SK-N-SH (cell line): ENCODE measurements around the gene PFDN1. TPM values are rescaled to one million over a fixed set of nuclear protein-coding genes. Genes with fewer than 3 reads are reported as not detected.

Source experiments
- CTCF ChIA-PET: fragments of 300-600, 350-600 bp; formaldehyde crosslinking; extraction: SDS; loops from one replicate; lab custom pipeline; 2021; lab: Yijun Ruan, JAX
- POLR2A ChIA-PET: fragments of 350-600 bp; sonication (Branson Sonifier 250); formaldehyde crosslinking; extraction: SDS; loops from one replicate; lab custom pipeline; 2020; ENCODE audit warnings: antibody characterized with exemption, inconsistent platforms; lab: Yijun Ruan, JAX
- DNase-seq: peaks from one replicate; pipeline ENCODE4 v3.0.0; 2012
- H2AFZ ChIP-seq: fragments of 200-600 bp; sonication (generic); 2 replicates; pipeline ENCODE4 v1.8.1; 2016; ENCODE audit warnings: antibody characterized with exemption, mild to moderate bottlenecking, low read depth
- H3F3A ChIP-seq: fragments of 200-600 bp; sonication (generic); replicated peaks from 2 replicates; pipeline ENCODE3; 2016; ENCODE audit warnings: antibody characterized with exemption, mild to moderate bottlenecking; ENCODE audit not compliant: insufficient read depth
- H3K27ac ChIP-seq, 2 experiments: fragments of 200-500 bp in 1 of 2; fragments of 200-600 bp in 1 of 2; sonication (Bioruptor generic) in 1 of 2; sonication (generic), shearing (Covaris generic) in 1 of 2; 2 replicates each; pipeline versions ENCODE4 v1.5.1 to v1.6.1; 2014 to 2016; ENCODE audit warnings: low read depth in 2 of 2, inconsistent platforms in 1 of 2, low read length in 1 of 2, mild to moderate bottlenecking in 1 of 2, mixed read lengths in 1 of 2
- H3K27me3 ChIP-seq: fragments of 200-600 bp; sonication (generic), shearing (Covaris generic); 2 replicates; pipeline ENCODE4 v1.6.1; 2016; ENCODE audit warnings: mixed run types; ENCODE audit not compliant: insufficient read depth
- H3K36me3 ChIP-seq, 2 experiments: fragments of 200-500 bp in 1 of 2; fragments of 200-600 bp in 1 of 2; sonication (Bioruptor generic) in 1 of 2; sonication (generic) in 1 of 2; replicated peaks in 1 of 2; 2 replicates each; pipeline versions ENCODE3 to v1.5.1; 2014 to 2016; ENCODE audit warnings: low read length in 1 of 2, mild to moderate bottlenecking in 1 of 2; ENCODE audit not compliant: insufficient read depth in 2 of 2, control insufficient read depth in 1 of 2
- H3K4me1 ChIP-seq, 2 experiments: fragments of 200-500 bp in 1 of 2; fragments of 200-600 bp in 1 of 2; sonication (Bioruptor generic) in 1 of 2; sonication (generic), shearing (Covaris generic) in 1 of 2; 2 replicates each; pipeline versions ENCODE4 v1.5.1 to v1.6.1; 2014 to 2016; ENCODE audit warnings: low read depth in 1 of 2, low read length in 1 of 2, mixed run types in 1 of 2; ENCODE audit not compliant: insufficient read depth in 2 of 2, control insufficient read depth in 1 of 2
- H3K4me2 ChIP-seq: fragments of 200-600 bp; sonication (generic), shearing (Covaris generic); 2 replicates; pipeline ENCODE4 v1.6.1; 2017; ENCODE audit warnings: mixed run types
- H3K4me3 ChIP-seq, 2 experiments: fragments of 200-500 bp in 1 of 2; fragments of 200-600 bp in 1 of 2; sonication (Bioruptor generic) in 1 of 2; sonication (generic), shearing (Covaris generic) in 1 of 2; 2 replicates each; pipeline versions ENCODE4 v1.5.1 to v1.8.1; 2014 to 2016; ENCODE audit warnings: low read depth in 2 of 2, inconsistent platforms in 1 of 2, low read length in 1 of 2, mild to moderate bottlenecking in 1 of 2, mixed read lengths in 1 of 2, moderate library complexity in 1 of 2
- H3K79me2 ChIP-seq: fragments of 200-600 bp; sonication (generic); 2 replicates; pipeline ENCODE4 v1.8.1; 2017; ENCODE audit warnings: mild to moderate bottlenecking; ENCODE audit not compliant: insufficient read depth
- H3K9ac ChIP-seq: fragments of 200-600 bp; sonication (generic); 2 replicates; pipeline ENCODE4 v1.6.1; 2017; ENCODE audit warnings: mixed run types
- H3K9me2 ChIP-seq: fragments of 200-600 bp; sonication (generic); 2 replicates; pipeline ENCODE4 v1.6.1; 2017; ENCODE audit warnings: mixed run types
- H3K9me3 ChIP-seq: fragments of 200-600 bp; sonication (generic); 2 replicates; pipeline ENCODE4 v1.6.1; 2017; ENCODE audit warnings: mixed run types, mild to moderate bottlenecking, moderate library complexity
- H4K20me1 ChIP-seq: fragments of 200-600 bp; sonication (generic); 2 replicates; pipeline ENCODE4 v1.6.1; 2017; ENCODE audit warnings: mild to moderate bottlenecking, mixed run types; ENCODE audit not compliant: insufficient read depth
- CHD2 ChIP-seq: fragments of 150-350 bp; IDR thresholded peaks from 2 replicates; pipeline ENCODE4 v1.6.1; 2018; ENCODE audit warnings: low read length; ENCODE audit not compliant: partially characterized antibody
- CTCF ChIP-seq: fragments of 200-600 bp; sonication (generic); IDR thresholded peaks from 2 replicates; pipeline ENCODE4 v1.6.1; 2017; ENCODE audit warnings: antibody characterized with exemption, mild to moderate bottlenecking, moderate library complexity
- EP300 ChIP-seq, 2 experiments: IDR thresholded peaks; 2 replicates each; pipeline versions ENCODE4 v1.4.0 to v1.6.1; 2012; ENCODE audit warnings: borderline replicate concordance in 1 of 2, low read depth in 1 of 2, low read length in 1 of 2
- GATA2 ChIP-seq: sonication (generic); formaldehyde crosslinking; IDR thresholded peaks from 2 replicates; pipeline ENCODE4 v1.5.0; 2020; ENCODE audit warnings: mild to moderate bottlenecking, missing genetic modification reagents
- IRF3 ChIP-seq: fragments of 150-350 bp; IDR thresholded peaks from 2 replicates; pipeline ENCODE4 v1.6.1; 2016; ENCODE audit warnings: mild to moderate bottlenecking, low read depth, low read length
- MXI1 ChIP-seq: IDR thresholded peaks from 2 replicates; pipeline ENCODE4 v1.6.1; 2012; ENCODE audit warnings: mild to moderate bottlenecking, low read depth, low read length, improper control_type of control experiment
- NFIC ChIP-seq: IDR thresholded peaks from 2 replicates; pipeline ENCODE4 v1.4.0; 2012; ENCODE audit warnings: borderline replicate concordance
- NRF1 ChIP-seq: IDR thresholded peaks from 2 replicates; pipeline ENCODE4 v1.6.1; 2012; ENCODE audit warnings: low read depth, mild to moderate bottlenecking, low read length
- RAD21 ChIP-seq: IDR thresholded peaks from 2 replicates; pipeline ENCODE4 v1.6.1; 2012; ENCODE audit warnings: mild to moderate bottlenecking, low read length
- RCOR1 ChIP-seq: fragments of 150-350 bp; IDR thresholded peaks from 2 replicates; pipeline ENCODE4 v1.6.1; 2017; ENCODE audit warnings: antibody characterized with exemption, low read length
- REST ChIP-seq: IDR thresholded peaks from 2 replicates; pipeline ENCODE4 v1.6.1; 2012; ENCODE audit warnings: mild to moderate bottlenecking, low read depth, low read length, moderate library complexity
- RXRA ChIP-seq: IDR thresholded peaks from 2 replicates; pipeline ENCODE4 v1.4.0; 2012; ENCODE audit warnings: low read depth, mild to moderate bottlenecking, borderline replicate concordance
- SIN3A ChIP-seq: IDR thresholded peaks from 2 replicates; pipeline ENCODE4 v1.6.1; 2012; ENCODE audit warnings: low read depth, mild to moderate bottlenecking, low read length, moderate library complexity, borderline replicate concordance
- SMC3 ChIP-seq: IDR thresholded peaks from 2 replicates; pipeline ENCODE4 v1.6.1; 2012; ENCODE audit warnings: low read depth, low read length, improper control_type of control experiment
- TAF1 ChIP-seq: IDR thresholded peaks from 2 replicates; pipeline ENCODE4 v1.6.1; 2012; ENCODE audit warnings: low read depth, mild to moderate bottlenecking, low read length, moderate library complexity, borderline replicate concordance
- TEAD4 ChIP-seq: IDR thresholded peaks from 2 replicates; pipeline ENCODE4 v1.4.0; 2012; ENCODE audit warnings: mild to moderate bottlenecking, borderline replicate concordance; ENCODE audit not compliant: insufficient read depth
- WGBS: methylation state at CpG from one replicate; pipeline ENCODE4 v1.1.6; 2017; ENCODE audit warnings: low lambda C conversion rate; 5-methylcytosine and 5-hydroxymethylcytosine counted together
- polyA plus RNA-seq, 3 experiments: library from polyadenylated mRNA; depleted of rRNA; stranded (reverse); fragments of >200 nt; gene quantifications; 2 replicates each; pipeline ENCODE4 v1.2.3, GENCODE V29; 2012

Gene PFDN1
- polyA plus RNA-seq, 1 of the 3 experiments (the other 2 are of a cell fraction), result 55.2 TPM

- CTCF ChIA-PET, result no interaction called here
Observed at GRCh38 chr5:140339636-140340035, 36.7 kb upstream of the PFDN1 start.

More at GRCh38 chr5:140339636-140340035, 36.7 kb upstream of the PFDN1 start:
- peaks cover 6% of the 10 kb centered on the region for H4K20me1 ChIP-seq
- peaks cover 2 to 23% of the 10 kb centered on the region in 2 experiments for H3K36me3 ChIP-seq
- H3K9ac ChIP-seq, result no peak overlapping the region
- H3K9me2 ChIP-seq, result no peaks in the 10 kb centered on the region
- H2AFZ ChIP-seq, result no peak overlapping the region
- peaks cover 0 to 30% of the 10 kb centered on the region in 2 experiments; a peak in 2 of 4 replicates for H3K4me1 ChIP-seq
- WGBS, result 80% methylated on average over 4 of the region's 4 CpGs
- no peaks in the 10 kb centered on the region for H3K27me3 ChIP-seq
- no peak overlapping the region for H3K4me3 ChIP-seq
- H3K4me2 ChIP-seq, result no peak overlapping the region
- POLR2A ChIA-PET, result no interaction called here
- peaks cover 7% of the 10 kb centered on the region for H3F3A ChIP-seq
- no peak overlapping the region for H3K27ac ChIP-seq
- peaks cover 61% of the 10 kb centered on the region for H3K79me2 ChIP-seq
- TF ChIP-seq REST (no peak), IRF3 (no peak), RCOR1 (no peak), SIN3A (no peak), SMC3 (no peak), CTCF (no peak), EP300 (IDR thresholded peaks at IDR 0.05; ENCODE audit: borderline replicate concordance in 1 of 2, low read depth in 1 of 2, low read length in 1 of 2) (no peak), RXRA (no peak), TAF1 (no peak), NRF1 (no peak), GATA2 (CRISPR knock-in tag) (no peak), TEAD4 (no peak), MXI1 (no peak), NFIC (no peak), RAD21 (no peak), CHD2 (no peak)
- DNase-seq, result no peak
- H3K9me3 ChIP-seq, result no peaks in the 10 kb centered on the region
